IMR-90 (cell line): ENCODE data around the gene TMEM43.

Source experiments
- CEBPB ChIP-seq: IDR thresholded peaks from 2 replicates; pipeline ENCODE4 v1.6.1; 2012; ENCODE audit warnings: low read depth, low read length, improper control_type of control experiment
- MAFK ChIP-seq: IDR thresholded peaks from 2 replicates; pipeline ENCODE4 v1.6.1; 2012; ENCODE audit warnings: low read depth, low read length, improper control_type of control experiment
- MAZ ChIP-seq: IDR thresholded peaks from 2 replicates; pipeline ENCODE4 v1.6.1; 2012; ENCODE audit warnings: low read depth, mild to moderate bottlenecking, low read length, improper control_type of control experiment, moderate library complexity, borderline replicate concordance
- MXI1 ChIP-seq: IDR thresholded peaks from 2 replicates; pipeline ENCODE4 v1.6.1; 2012; ENCODE audit warnings: low read depth, mild to moderate bottlenecking, low read length, moderate library complexity, borderline replicate concordance
- POLR2A ChIP-seq: IDR thresholded peaks from 2 replicates; pipeline ENCODE4 v1.6.1; 2012; ENCODE audit warnings: mild to moderate bottlenecking, low read depth, low read length
- RAD21 ChIP-seq: IDR thresholded peaks from 2 replicates; pipeline ENCODE4 v1.6.1; 2012; ENCODE audit warnings: low read length, improper control_type of control experiment
- RCOR1 ChIP-seq: IDR thresholded peaks from 2 replicates; pipeline ENCODE4 v1.6.1; 2012; ENCODE audit warnings: mild to moderate bottlenecking, low read length, improper control_type of control experiment; ENCODE audit not compliant: insufficient replicate concordance
- RFX5 ChIP-seq: IDR thresholded peaks from 2 replicates; pipeline ENCODE4 v1.8.0; 2012; ENCODE audit warnings: low read depth, mild to moderate bottlenecking, low read length, moderate library complexity
- SMC3 ChIP-seq: fragments of 150-350 bp; IDR thresholded peaks from 2 replicates; pipeline ENCODE4 v1.6.1; 2016; ENCODE audit warnings: low read depth, mild to moderate bottlenecking, antibody characterized with exemption, low read length, moderate library complexity
- USF2 ChIP-seq: fragments of 150-350 bp; IDR thresholded peaks from 2 replicates; pipeline ENCODE4 v1.6.1; 2017; ENCODE audit warnings: mild to moderate bottlenecking, antibody characterized with exemption, low read length, low read depth
- TF ChIP-seq, protein P1 (sequence below): conservative IDR thresholded peaks from 2 replicates; pipeline ENCODE4 v1.5.1; 2012; ENCODE audit warnings: mild to moderate bottlenecking, low read depth, low read length, improper control_type of control experiment

DNA sequence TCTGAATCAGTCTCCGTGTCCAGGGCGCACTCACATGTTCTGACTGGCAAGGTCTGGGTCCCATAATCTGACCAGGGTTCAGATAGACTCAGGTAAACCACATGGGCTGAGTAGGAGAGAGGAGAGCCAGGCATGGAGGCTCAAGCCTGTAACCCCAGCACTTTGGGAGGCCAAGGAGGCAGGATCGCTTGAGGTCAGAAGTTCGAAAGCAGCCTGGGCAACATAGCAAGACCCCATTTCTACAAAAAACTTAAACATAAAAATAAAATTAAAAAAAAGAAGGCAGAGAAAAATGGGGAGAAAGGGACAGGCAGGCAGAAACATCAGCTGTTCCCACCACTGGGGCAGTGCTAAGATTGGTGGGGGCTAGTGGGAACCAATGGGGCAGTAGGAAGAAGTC, 5.4 kb downstream of the TMEM43 start:
- TF ChIP-seq, protein P1, sequence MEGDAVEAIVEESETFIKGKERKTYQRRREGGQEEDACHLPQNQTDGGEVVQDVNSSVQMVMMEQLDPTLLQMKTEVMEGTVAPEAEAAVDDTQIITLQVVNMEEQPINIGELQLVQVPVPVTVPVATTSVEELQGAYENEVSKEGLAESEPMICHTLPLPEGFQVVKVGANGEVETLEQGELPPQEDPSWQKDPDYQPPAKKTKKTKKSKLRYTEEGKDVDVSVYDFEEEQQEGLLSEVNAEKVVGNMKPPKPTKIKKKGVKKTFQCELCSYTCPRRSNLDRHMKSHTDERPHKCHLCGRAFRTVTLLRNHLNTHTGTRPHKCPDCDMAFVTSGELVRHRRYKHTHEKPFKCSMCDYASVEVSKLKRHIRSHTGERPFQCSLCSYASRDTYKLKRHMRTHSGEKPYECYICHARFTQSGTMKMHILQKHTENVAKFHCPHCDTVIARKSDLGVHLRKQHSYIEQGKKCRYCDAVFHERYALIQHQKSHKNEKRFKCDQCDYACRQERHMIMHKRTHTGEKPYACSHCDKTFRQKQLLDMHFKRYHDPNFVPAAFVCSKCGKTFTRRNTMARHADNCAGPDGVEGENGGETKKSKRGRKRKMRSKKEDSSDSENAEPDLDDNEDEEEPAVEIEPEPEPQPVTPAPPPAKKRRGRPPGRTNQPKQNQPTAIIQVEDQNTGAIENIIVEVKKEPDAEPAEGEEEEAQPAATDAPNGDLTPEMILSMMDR, result no peak
- no peak for TF ChIP-seq MAFK
- TF ChIP-seq POLR2A, result no peak
- TF ChIP-seq CEBPB, result no peak
- no peak for TF ChIP-seq MXI1
- no peak for TF ChIP-seq MAZ
- TF ChIP-seq USF2, result no peak
- TF ChIP-seq RFX5, result no peak
- TF ChIP-seq RAD21, result no peak
- TF ChIP-seq SMC3, result no peak
- TF ChIP-seq RCOR1, result no peak
